Keratinocyte (primary cell): Measurements from ENCODE around the gene NIPBL.

Source experiments
- CTCF ChIP-seq, 3 experiments: IDR thresholded peaks in 1 of 3; conservative IDR thresholded peaks in 1 of 3; optimal IDR thresholded peaks in 1 of 3; 2 replicates in 2 of 3; 3 replicates in 1 of 3; pipeline versions ENCODE3 to v1.5.1; 2011; ENCODE audit warnings: low read length in 3 of 3, mild to moderate bottlenecking in 3 of 3, moderate library complexity in 2 of 3, control low read depth in 1 of 3, inconsistent platforms in 1 of 3; ENCODE audit not compliant: insufficient read depth in 2 of 3; ENCODE audit errors: extremely low read depth in 1 of 3
- EZH2 ChIP-seq: IDR thresholded peaks from one replicate; pipeline ENCODE4 v1.6.1; 2012; ENCODE audit warnings: inconsistent platforms, mild to moderate bottlenecking, low read length, moderate library complexity

DNA sequence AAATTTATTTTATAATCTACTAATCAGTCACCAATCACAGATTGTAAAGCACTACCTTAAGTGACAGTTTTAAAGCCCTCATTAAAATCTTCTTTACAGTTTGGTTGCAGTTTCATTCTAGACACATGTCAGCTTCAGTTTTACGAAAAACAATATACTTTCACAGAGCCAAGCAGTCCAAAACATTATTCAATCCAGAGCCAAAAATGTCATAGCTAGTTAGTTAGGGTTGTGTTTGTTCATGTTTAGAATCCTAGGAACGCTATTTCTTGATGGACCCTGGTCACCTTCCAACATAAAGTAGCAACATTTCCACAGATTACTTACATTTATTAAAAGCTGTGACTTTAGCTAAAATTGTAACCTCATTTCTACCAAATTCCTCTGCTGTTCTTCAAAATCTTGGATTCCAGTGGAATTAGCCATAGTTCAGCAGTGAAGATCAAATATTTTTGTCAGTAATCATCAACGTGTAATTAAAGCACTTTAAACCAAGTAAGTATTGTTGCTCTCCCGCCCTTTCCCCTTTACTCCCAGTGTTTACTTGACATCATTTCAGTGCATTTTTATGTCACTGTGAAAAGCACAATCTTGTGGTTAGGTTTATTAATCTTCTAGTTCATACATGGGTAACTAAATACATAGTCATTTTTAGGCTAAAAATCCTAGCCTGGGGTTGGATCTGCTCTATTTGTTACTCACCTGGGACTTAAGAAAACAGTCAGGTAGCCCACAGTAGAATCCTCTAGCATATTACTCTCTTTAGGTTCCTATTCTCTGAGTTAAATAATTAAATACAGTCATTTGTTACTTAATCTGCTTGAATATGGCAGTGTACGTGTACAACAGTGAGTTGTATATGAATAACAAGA is 74.3 kb downstream of the NIPBL start:
- no peak for TF ChIP-seq CTCF (optimal IDR thresholded peaks at IDR 0.05 in 1 of 3, IDR thresholded peaks at IDR 0.05 in 1 of 3, conservative IDR thresholded peaks at IDR 0.05 in 1 of 3; ENCODE audit: extremely low read depth in 1 of 3, insufficient read depth in 2 of 3, low read length in 3 of 3)
- no peak for TF ChIP-seq EZH2
